Aortic smooth muscle cell (primary cell): Measurements from ENCODE around the gene PASK. TPM values are rescaled to one million over a fixed set of nuclear protein-coding genes. Genes with fewer than 3 reads are reported as not detected.

Experiments
- total RNA-seq: library from RNA; depleted of rRNA; stranded (reverse); fragments of >200 nt; gene quantifications from 2 replicates; pipeline ENCODE4 v1.2.3, GENCODE V29; 2014

The PASK gene
- 2.4 and 3.7 TPM in 2 replicates for total RNA-seq

DNA sequence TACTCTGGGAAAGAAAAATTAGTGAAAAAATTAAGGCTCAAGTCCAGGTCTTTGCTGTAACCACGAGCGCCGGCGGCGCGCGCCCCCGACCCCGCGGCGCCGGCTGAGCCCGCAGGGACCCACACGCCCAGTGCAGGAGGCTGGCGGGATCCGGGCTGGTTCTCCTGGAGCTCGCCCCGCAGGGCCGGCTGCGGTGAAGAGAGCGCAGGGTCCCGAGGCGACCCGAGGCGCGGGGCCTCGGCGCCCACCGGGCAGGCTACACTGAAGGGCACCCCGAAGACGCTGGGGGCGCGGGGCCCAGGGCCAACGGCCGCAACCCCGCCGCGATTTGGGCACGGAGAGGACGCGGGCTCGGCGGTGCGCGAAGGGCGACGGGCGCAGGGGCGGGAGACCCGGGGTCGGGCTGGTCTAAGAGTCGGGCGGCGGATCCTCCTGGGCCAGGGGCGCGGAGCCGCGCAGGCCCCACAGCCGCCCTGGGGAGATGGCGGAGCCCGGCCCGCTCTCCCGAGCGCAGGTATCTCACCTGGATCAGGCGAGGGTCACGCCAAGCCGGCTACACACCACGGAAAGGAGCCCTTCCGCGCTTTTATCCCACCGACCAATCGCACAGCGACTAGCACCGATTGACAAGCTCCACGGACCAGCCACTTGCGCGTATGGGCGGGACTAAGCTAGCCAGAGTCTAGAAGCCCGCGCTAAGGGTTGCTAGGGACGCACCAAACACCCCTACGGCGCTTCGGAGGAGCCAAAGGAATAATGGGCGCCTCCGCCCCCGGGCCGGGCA lies at the start of gene PASK:
Gene PASK (minus strand): TSS at position 582 of the 784 bp plus-strand sequence. CDS start 6,440 bp downstream, outside the sequence.

DNA sequence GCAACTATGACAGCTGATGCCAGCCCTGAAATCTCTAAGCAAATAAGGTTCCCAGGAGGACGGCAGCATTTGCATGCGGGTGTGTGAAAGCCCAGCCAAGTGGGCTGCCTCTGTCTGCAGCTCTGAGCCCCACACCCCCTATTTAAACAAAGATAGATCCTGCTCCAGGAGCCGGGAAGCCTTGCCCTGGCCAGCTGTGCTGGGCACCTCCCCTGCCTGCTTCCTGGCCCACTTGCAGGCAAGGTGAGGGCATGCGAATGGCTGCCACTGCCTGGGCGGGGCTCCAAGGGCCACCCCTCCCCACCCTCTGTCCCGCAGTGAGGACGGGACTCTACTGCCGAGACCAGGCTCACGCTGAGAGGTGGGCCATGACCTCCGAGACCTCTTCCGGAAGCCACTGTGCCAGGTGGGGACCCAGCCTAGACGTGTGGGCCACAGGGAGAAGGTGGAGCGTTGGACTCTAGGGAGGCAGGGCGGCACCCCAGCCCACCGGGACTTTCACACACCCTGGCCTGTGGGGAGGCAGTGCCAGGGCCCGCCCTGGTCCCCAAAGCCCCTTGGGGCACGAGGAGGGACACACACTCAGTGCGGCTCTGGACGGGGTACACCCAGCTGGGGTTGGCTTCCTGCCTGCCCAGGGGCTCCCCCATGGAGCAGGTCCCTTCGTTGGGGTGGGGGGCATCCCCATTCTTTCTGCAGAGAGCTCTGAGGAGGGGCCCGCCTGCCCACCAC lies 39.3 kb upstream of the PASK start, which contains the start of gene ANO7:
Gene ANO7 (plus strand): TSS at position 317 of the 732 bp plus-strand sequence. CDS start 1,387 bp downstream, outside the sequence.

DNA sequence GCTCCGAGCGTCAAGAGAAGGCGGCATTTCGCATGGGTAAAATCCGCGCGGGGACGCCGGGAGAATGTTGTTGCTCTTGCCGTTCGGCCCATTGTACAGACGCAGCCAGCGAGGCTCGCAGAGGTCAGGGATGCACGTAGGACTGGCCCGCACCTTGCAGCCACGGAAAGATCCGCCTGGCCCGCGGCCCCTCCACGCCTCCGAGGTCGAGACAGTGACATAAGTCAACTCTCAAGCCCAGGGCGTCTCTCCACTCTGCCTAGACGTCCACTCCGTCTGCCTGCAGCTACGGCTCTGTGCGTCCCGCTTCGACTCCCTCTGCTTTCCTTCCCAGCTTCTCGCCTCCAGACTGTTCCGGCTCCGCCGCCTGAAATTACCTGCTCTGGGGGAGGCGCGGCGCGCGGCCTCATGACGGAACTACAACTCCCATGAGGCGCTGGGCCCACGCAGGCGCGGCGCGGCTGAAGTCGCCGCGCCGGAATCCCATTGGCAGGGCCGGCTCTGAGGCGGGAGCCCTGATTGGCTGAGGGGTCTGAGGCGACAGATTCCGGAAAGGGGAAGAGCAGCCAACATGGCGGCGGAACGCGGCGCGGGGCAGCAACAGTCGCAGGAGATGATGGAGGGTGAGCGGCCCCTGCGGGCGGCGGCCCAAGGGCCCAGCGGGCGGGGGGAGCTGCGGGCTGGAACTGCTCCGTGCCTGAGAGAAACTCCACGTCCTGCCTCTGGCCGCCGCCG lies 820 bp upstream of the PASK start, which contains the start of gene PPP1R7:
Gene PPP1R7 (plus strand): TSS at position 543 of the 735 bp plus-strand sequence. CDS start 29 bp downstream, at position 572.

DNA sequence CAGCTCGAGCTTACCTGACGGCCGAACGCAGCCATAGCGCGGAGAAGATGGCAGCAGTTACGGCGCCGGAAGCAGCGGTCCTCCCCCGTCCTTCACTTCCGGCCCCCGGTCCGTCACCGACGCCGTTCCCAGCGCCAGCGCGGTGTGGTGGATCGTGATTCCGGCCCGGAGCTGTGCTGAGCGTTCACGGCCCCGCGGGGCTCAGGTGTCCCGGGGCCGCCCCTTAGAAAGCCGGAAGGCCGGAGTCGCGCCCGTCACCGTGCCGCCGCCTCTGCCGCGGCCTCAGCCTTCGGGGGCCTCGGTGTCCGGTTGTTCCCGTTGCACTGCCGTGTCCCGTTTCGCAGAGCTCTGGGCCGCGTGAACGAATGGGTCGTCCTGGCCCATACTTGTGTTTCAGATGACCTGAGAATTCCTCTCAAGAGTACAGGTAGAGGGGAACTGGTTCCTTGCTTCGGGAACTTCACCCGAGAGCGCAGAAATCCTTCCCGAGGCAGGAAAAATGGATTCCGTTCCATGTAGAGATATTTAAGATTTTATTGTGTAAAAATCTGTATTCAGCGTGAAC lies 47.0 kb downstream of the PASK start, which contains the start of gene MTERF4:
Gene MTERF4 (minus strand): TSS at position 49 of the 565 bp plus-strand sequence. CDS start 14 bp downstream, at position 35.

Other genes with a start within 250 kb of the PASK start
- under 0.01 TPM in 2 replicates for gene CROCC2, start 243.1 kb downstream of the PASK start, total RNA-seq
- gene SNED1, start 150.9 kb downstream of the PASK start, total RNA-seq: 37.2 and 59.5 TPM in 2 replicates
- 29.3 and 34.0 TPM in 2 replicates for gene MTERF4, start 47.2 kb downstream of the PASK start, total RNA-seq
- gene PPP1R7, start 995 bp upstream of the PASK start, total RNA-seq: 76.7 and 104 TPM in 2 replicates
- 0.25 and 0.40 TPM in 2 replicates for gene ANO7, start 39.2 kb upstream of the PASK start, total RNA-seq
- gene HDLBP, start 166.2 kb upstream of the PASK start, total RNA-seq: 1,359 and 1,448 TPM in 2 replicates
- 551 and 552 TPM in 2 replicates for gene SEPTIN2, start 166.5 kb upstream of the PASK start, total RNA-seq
- gene FARP2, start 206.8 kb upstream of the PASK start, total RNA-seq: 37.1 and 50.5 TPM in 2 replicates